Neural progenitor cell (in vitro differentiated cells): ENCODE measurements around the gene AFF3. TPM values are rescaled to one million over a fixed set of nuclear protein-coding genes. Genes with fewer than 3 reads are reported as not detected.

Experiments
- DNase-seq: peaks from one replicate; pipeline ENCODE4 v3.0.0-alpha.2; 2016; ENCODE audit warnings: low spot score
- H2AFZ ChIP-seq: fragments of 200-600 bp; sonication (generic); replicated peaks from 2 replicates; pipeline ENCODE4 v1.6.1; 2016; ENCODE audit warnings: antibody characterized with exemption
- H3F3A ChIP-seq: fragments of 200-600 bp; sonication (generic); 2 replicates; pipeline ENCODE4 v1.6.1; 2016; ENCODE audit warnings: antibody characterized with exemption, low read depth
- H3K27ac ChIP-seq: fragments of 200-600 bp; sonication (generic); 2 replicates; pipeline ENCODE4 v1.5.1; 2016; ENCODE audit warnings: mild to moderate bottlenecking
- H3K27me3 ChIP-seq: fragments of 200-600 bp; sonication (generic); 2 replicates; pipeline ENCODE4 v1.6.1; 2016; ENCODE audit warnings: mild to moderate bottlenecking, moderate library complexity
- H3K36me3 ChIP-seq: fragments of 200-600 bp; sonication (generic); 2 replicates; pipeline ENCODE4 v1.5.1; 2016
- H3K4me1 ChIP-seq: fragments of 200-600 bp; sonication (generic); 2 replicates; pipeline ENCODE4 v1.6.1; 2016; ENCODE audit warnings: mixed run types
- H3K4me2 ChIP-seq: fragments of 200-600 bp; sonication (generic); 2 replicates; pipeline ENCODE4 v1.6.1; 2016
- H3K4me3 ChIP-seq: fragments of 200-600 bp; sonication (generic); 2 replicates; pipeline ENCODE4 v1.5.1; 2016
- H3K79me2 ChIP-seq: fragments of 200-600 bp; sonication (generic); 2 replicates; pipeline ENCODE4 v1.6.1; 2016; ENCODE audit warnings: low read depth
- H3K9ac ChIP-seq: fragments of 200-600 bp; sonication (generic); 2 replicates; pipeline ENCODE4 v1.6.1; 2016
- H3K9me3 ChIP-seq: fragments of 200-600 bp; sonication (generic); 2 replicates; pipeline ENCODE4 v1.5.1; 2016; ENCODE audit warnings: low read depth
- H4K20me1 ChIP-seq: fragments of 200-600 bp; sonication (generic); 2 replicates; pipeline ENCODE4 v1.6.1; 2016; ENCODE audit warnings: low read depth
- H3K27ac Mint-ChIP-seq: 3 replicates; pipeline ENCODE4 v1.8.0; 2021; ENCODE audit warnings: mixed read lengths
- H3K27me3 Mint-ChIP-seq: 2 replicates; pipeline ENCODE4 v1.8.0; 2022; ENCODE audit warnings: low read depth, mild to moderate bottlenecking, inconsistent platforms, moderate library complexity, mixed read lengths; ENCODE audit not compliant: insufficient read depth
- H3K36me3 Mint-ChIP-seq: 3 replicates; pipeline ENCODE4 v1.8.0; 2021; ENCODE audit warnings: mixed read lengths
- H3K4me1 Mint-ChIP-seq: 3 replicates; pipeline ENCODE4 v1.8.0; 2021; ENCODE audit warnings: mixed read lengths
- H3K4me3 Mint-ChIP-seq: 3 replicates; pipeline ENCODE4 v1.8.0; 2021; ENCODE audit warnings: mild to moderate bottlenecking, moderate library complexity, mixed read lengths
- H3K9me3 Mint-ChIP-seq: 3 replicates; pipeline ENCODE4 v1.8.0; 2020; ENCODE audit warnings: mixed read lengths
- CTCF ChIP-seq: fragments of 200-600 bp; sonication (generic); IDR thresholded peaks from 2 replicates; pipeline ENCODE4 v1.5.1; 2017; ENCODE audit warnings: antibody characterized with exemption, mild to moderate bottlenecking
- EZH2 ChIP-seq: fragments of 200-600 bp; sonication (generic); IDR thresholded peaks from 2 replicates; pipeline ENCODE4 v1.6.1; 2017; ENCODE audit warnings: antibody characterized with exemption, mild to moderate bottlenecking, moderate library complexity
- EZH2phosphoT487 ChIP-seq: fragments of 200-600 bp; sonication (generic); IDR thresholded peaks from 2 replicates; pipeline ENCODE4 v1.6.1; 2017; ENCODE audit warnings: antibody characterized with exemption
- total RNA-seq: library from RNA; depleted of rRNA; stranded (reverse); fragments of >200 nt; gene quantifications from 2 replicates; pipeline ENCODE4 v1.2.3, GENCODE V29; 2015; ENCODE audit warnings: low replicate concordance

Gene AFF3
- total RNA-seq, 1 donor from 2014 or later = 0.26 TPM

- H3K27me3 ChIP-seq = no peaks in the 10 kb centered on the region
- H3K27ac Mint-ChIP-seq = no peak overlapping the region
- peaks cover 3% of the 10 kb centered on the region for H3K27me3 Mint-ChIP-seq
- H3K9me3 Mint-ChIP-seq = no peaks in the 10 kb centered on the region
- no peak overlapping the region for H3K27ac ChIP-seq
- H3K79me2 ChIP-seq = no peaks in the 10 kb centered on the region
- H3K4me1 ChIP-seq = peaks cover 9% of the 10 kb centered on the region
- H3K4me1 Mint-ChIP-seq = peaks cover 21% of the 10 kb centered on the region
- no peaks in the 10 kb centered on the region for H3F3A ChIP-seq
- H3K9ac ChIP-seq = no peak overlapping the region
- no peak overlapping the region for H3K4me2 ChIP-seq
- no peak overlapping the region for H2AFZ ChIP-seq
- H3K4me3 Mint-ChIP-seq = no peak overlapping the region
- H3K4me3 ChIP-seq = no peak overlapping the region
- DNase-seq = no peak
- no peak for TF ChIP-seq CTCF
- no peak for TF ChIP-seq EZH2phosphoT487
- TF ChIP-seq EZH2 = no peak
- H3K9me3 ChIP-seq = no peaks in the 10 kb centered on the region
- no peaks in the 10 kb centered on the region for H3K36me3 Mint-ChIP-seq
- no peaks in the 10 kb centered on the region for H3K36me3 ChIP-seq
- no peaks in the 10 kb centered on the region for H4K20me1 ChIP-seq
These were observed 89.7 kb downstream of the AFF3 start for GRCh38 chr2:100052650-100053049.

GRCh38 chr2:100051253-100051652 lies 91.1 kb downstream of the AFF3 start:
- no peaks in the 10 kb centered on the region for H3F3A ChIP-seq
- no peak for TF ChIP-seq CTCF
- TF ChIP-seq EZH2 = no peak
- no peak for TF ChIP-seq EZH2phosphoT487
- Mint-ChIP-seq H3K4me3 (no peak overlapping the region), H3K4me1 (peaks cover 21% of the 10 kb centered on the region), H3K27me3 (peaks cover 3% of the 10 kb centered on the region), H3K9me3 (no peaks in the 10 kb centered on the region), H3K27ac (no peak overlapping the region), H3K36me3 (no peaks in the 10 kb centered on the region)
- H2AFZ ChIP-seq = no peak overlapping the region
- H3K4me3 ChIP-seq = no peak overlapping the region
- no peaks in the 10 kb centered on the region for H3K36me3 ChIP-seq
- H3K27ac ChIP-seq = no peak overlapping the region
- no peaks in the 10 kb centered on the region for H3K79me2 ChIP-seq
- H3K9ac ChIP-seq = no peak overlapping the region
- no peaks in the 10 kb centered on the region for H3K9me3 ChIP-seq
- DNase-seq = no peak
- H3K27me3 ChIP-seq = no peaks in the 10 kb centered on the region
- H4K20me1 ChIP-seq = no peaks in the 10 kb centered on the region
- peaks cover 9% of the 10 kb centered on the region for H3K4me1 ChIP-seq
- no peak overlapping the region for H3K4me2 ChIP-seq

- Histone ChIP-seq H3K9me3 (no peaks in the 10 kb centered on the region), H3K27ac (no peak overlapping the region), H4K20me1 (no peaks in the 10 kb centered on the region), H3K4me1 (peaks cover 9% of the 10 kb centered on the region), H3K79me2 (no peaks in the 10 kb centered on the region), H3K4me3 (no peak overlapping the region), H3K27me3 (no peaks in the 10 kb centered on the region), H2AFZ (no peak overlapping the region), H3K36me3 (no peaks in the 10 kb centered on the region), H3K9ac (no peak overlapping the region), H3K4me2 (no peak overlapping the region), H3F3A (no peaks in the 10 kb centered on the region)
- DNase-seq = no peak
- no peak overlapping the region for H3K4me3 Mint-ChIP-seq
- no peaks in the 10 kb centered on the region for H3K9me3 Mint-ChIP-seq
- peaks cover 3% of the 10 kb centered on the region for H3K27me3 Mint-ChIP-seq
- no peak overlapping the region for H3K27ac Mint-ChIP-seq
- H3K4me1 Mint-ChIP-seq = peaks cover 22% of the 10 kb centered on the region
- no peak for TF ChIP-seq CTCF
- no peak for TF ChIP-seq EZH2
- no peak for TF ChIP-seq EZH2phosphoT487
- H3K36me3 Mint-ChIP-seq = no peaks in the 10 kb centered on the region
These were observed 91.7 kb downstream of the AFF3 start for GRCh38 chr2:100050685-100051084.
